Measurements from ENCODE around the gene HCN1. TPM values are rescaled to one million over a fixed set of nuclear protein-coding genes. Genes with fewer than 3 reads are reported as not detected.
A peak's percentile ranks its signal among the peaks of the same experiment; 100 is the strongest.

Gene HCN1
- total RNA-seq, 2 donors from 2014 or later, result 0.52 to 3.0 TPM

DNA sequence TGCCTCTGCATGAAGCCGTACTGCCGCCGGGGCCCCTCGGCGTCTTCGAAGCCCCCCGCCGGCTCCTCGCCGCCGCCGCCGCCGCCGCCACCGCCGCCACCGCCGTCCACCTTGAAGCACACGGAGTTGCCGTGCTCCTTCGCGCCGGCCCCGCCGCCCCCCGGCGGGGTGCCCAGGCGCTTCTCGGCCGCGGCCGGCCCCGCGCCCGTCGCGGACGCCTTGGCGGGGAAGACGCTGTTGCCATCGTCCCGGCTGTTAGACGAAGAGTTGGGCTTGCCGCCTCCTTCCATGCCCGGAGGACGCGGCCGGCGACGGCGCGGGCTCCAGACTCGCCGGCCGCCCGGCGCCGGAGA lies 400 bp downstream of the HCN1 start:
- no peaks in the 10 kb centered on the region for H3K9me3 ChIP-seq
- no peak for DNase-seq
- H3K36me3 ChIP-seq (replicated peaks in 1 of 2; ENCODE audit: insufficient read depth in 1 of 2, low read depth in 2 of 2), result no peaks in the 10 kb centered on the region
- 1% methylated on average over 50 of the region's 59 CpGs; no CpG with 5 or more reads in 1 of the 2 donors for WGBS, 2 donors
- TF ChIP-seq POLR2A (IDR thresholded peaks at IDR 0.05), result no peak
- no peaks in the 10 kb centered on the region for H3K27me3 ChIP-seq
- intact Hi-C loops (cut with DNase I), result no loop called here
- no peak for ATAC-seq
- peak overlapping the region in 1 of 4 donors; percentile 39 for H3K27ac ChIP-seq
- H3K4me3 ChIP-seq, result peak overlapping the region; percentile 41 to 65
- peaks cover 18% of the 10 kb centered on the region for H3K4me1 ChIP-seq

- ATAC-seq (no peak), DNase-seq (peak in 2 of 4 donors; percentile 10 to 34)
- H3K4me3 ChIP-seq, result peak overlapping the region; percentile 41 to 65
- no peaks in the 10 kb centered on the region for H3K9me3 ChIP-seq
- H3K36me3 ChIP-seq (replicated peaks in 1 of 2; ENCODE audit: insufficient read depth in 1 of 2, low read depth in 2 of 2), result no peaks in the 10 kb centered on the region
- peak overlapping the region in 1 of 4 donors; percentile 39 for H3K27ac ChIP-seq
- intact Hi-C loops (cut with DNase I), result no loop called here
- no peaks in the 10 kb centered on the region for H3K27me3 ChIP-seq
- 1 to 4% methylated on average over 27 to 50 of the region's 51 CpGs for WGBS, 2 donors
- peaks cover 18% of the 10 kb centered on the region for H3K4me1 ChIP-seq
- TF ChIP-seq, protein P1, sequence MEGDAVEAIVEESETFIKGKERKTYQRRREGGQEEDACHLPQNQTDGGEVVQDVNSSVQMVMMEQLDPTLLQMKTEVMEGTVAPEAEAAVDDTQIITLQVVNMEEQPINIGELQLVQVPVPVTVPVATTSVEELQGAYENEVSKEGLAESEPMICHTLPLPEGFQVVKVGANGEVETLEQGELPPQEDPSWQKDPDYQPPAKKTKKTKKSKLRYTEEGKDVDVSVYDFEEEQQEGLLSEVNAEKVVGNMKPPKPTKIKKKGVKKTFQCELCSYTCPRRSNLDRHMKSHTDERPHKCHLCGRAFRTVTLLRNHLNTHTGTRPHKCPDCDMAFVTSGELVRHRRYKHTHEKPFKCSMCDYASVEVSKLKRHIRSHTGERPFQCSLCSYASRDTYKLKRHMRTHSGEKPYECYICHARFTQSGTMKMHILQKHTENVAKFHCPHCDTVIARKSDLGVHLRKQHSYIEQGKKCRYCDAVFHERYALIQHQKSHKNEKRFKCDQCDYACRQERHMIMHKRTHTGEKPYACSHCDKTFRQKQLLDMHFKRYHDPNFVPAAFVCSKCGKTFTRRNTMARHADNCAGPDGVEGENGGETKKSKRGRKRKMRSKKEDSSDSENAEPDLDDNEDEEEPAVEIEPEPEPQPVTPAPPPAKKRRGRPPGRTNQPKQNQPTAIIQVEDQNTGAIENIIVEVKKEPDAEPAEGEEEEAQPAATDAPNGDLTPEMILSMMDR (IDR thresholded peaks at IDR 0.05), result no peak
- no peak for TF ChIP-seq POLR2A (IDR thresholded peaks at IDR 0.05)
These were observed 993 bp downstream of the HCN1 start for GRCh38 chr5:45694971-45695803.

- Histone ChIP-seq H3K27ac (no peak overlapping the region), H3K27me3 (no peaks in the 10 kb centered on the region), H3K36me3 (replicated peaks in 1 of 2; ENCODE audit: insufficient read depth in 1 of 2, low read depth in 2 of 2) (no peaks in the 10 kb centered on the region), H3K4me1 (peaks cover 18% of the 10 kb centered on the region), H3K9me3 (no peaks in the 10 kb centered on the region), H3K4me3 (no peak overlapping the region)
- intact Hi-C loops (cut with DNase I), result no loop called here
- TF ChIP-seq POLR2A (IDR thresholded peaks at IDR 0.05), result no peak
- TF ChIP-seq, protein P1 (IDR thresholded peaks at IDR 0.05), result no peak
- peak in 1 of 4 donors; percentile 15 for DNase-seq
- WGBS, 2 donors, result 6 to 12% methylated on average over 14 of the region's 14 CpGs
- no peak for ATAC-seq
These were observed 1.8 kb downstream of the HCN1 start for GRCh38 chr5:45694255-45694814.

DNA sequence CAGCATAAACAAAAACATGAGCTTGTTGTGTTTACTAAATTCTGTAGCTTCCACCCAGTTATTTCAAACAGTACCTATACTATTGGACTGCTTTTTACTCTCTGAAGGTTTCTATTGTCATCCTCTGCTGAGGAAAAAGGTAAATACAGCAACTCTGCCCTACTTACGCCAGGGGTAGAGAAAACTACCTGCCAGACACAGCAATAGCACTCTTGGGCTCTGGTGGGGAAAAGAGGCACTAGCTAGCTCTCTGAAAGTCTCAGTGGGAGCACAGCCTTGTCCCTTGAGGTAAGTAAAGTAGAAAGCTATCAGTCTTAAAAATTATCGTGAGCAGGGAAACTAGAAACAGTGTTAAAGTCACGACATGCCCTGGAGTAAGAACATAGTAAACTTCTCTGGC lies 3.7 kb downstream of the HCN1 start:
- 75 to 82% methylated on average over 3 of the region's 3 CpGs for WGBS, 2 donors
- TF ChIP-seq POLR2A (IDR thresholded peaks at IDR 0.05), result no peak
- TF ChIP-seq, protein P1 (IDR thresholded peaks at IDR 0.05), result no peak
- Histone ChIP-seq H3K36me3 (replicated peaks in 1 of 2; ENCODE audit: insufficient read depth in 1 of 2, low read depth in 2 of 2) (no peaks in the 10 kb centered on the region), H3K27ac (no peak overlapping the region), H3K27me3 (no peaks in the 10 kb centered on the region), H3K4me1 (peaks cover 18% of the 10 kb centered on the region), H3K4me3 (no peak overlapping the region), H3K9me3 (no peaks in the 10 kb centered on the region)
- ATAC-seq (no peak), DNase-seq (no peak)
- intact Hi-C loops (cut with DNase I), result no loop called here

DNA sequence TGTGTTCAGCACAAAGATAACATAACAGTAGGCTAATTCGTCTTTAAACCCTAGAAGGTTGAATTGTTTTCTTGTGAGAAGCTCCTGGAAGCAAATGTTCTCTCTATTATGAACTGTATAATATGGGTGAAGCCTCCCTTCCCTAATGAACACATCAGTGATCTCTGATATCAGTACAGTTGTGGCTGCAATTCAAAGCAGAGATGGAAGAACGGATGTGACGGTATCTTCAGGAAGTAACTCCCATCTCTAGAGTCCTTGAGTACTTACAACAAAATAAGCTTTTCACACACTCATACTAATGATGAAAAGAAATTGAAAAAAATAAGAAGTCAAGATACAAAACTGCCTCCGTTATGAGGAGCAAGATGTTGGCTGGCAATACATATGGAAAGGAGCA lies 4.5 kb downstream of the HCN1 start:
- 57 to 74% methylated on average over 4 of the region's 4 CpGs for WGBS, 2 donors
- no peak for ATAC-seq

More for the DNA sequence above, 4.5 kb downstream of the HCN1 start:
- Histone ChIP-seq H3K9me3 (no peaks in the 10 kb centered on the region), H3K4me1 (peaks cover 19% of the 10 kb centered on the region), H3K4me3 (no peak overlapping the region), H3K27me3 (no peaks in the 10 kb centered on the region), H3K36me3 (replicated peaks in 1 of 2; ENCODE audit: insufficient read depth in 1 of 2, low read depth in 2 of 2) (no peaks in the 10 kb centered on the region), H3K27ac (no peak overlapping the region)
- TF ChIP-seq, protein P1 (IDR thresholded peaks at IDR 0.05), result no peak
- TF ChIP-seq POLR2A (IDR thresholded peaks at IDR 0.05), result no peak
- no peak for DNase-seq
- intact Hi-C loops (cut with DNase I), result no loop called here
